Measurements from ENCODE around the gene SLC35F5. TPM values are rescaled to one million over a fixed set of nuclear protein-coding genes. Genes with fewer than 3 reads are reported as not detected.
A peak's percentile ranks its signal among the peaks of the same experiment; 100 is the strongest.
"Not testable (repeated sequence)": the region's sequence is repeated elsewhere in the genome, so short reads cannot be mapped to it uniquely, and the experiment has no call there.

Gene SLC35F5
- 158 TPM for polyA plus RNA-seq (ENCODE audit: insufficient read length)
- long read RNA-seq, donor 1, full-length matches to known transcripts = 10 of 25 reads
- long read RNA-seq, donor 1, partial matches to known transcripts = 15 of 25 reads
- long read RNA-seq, donor 1, other reads (novel, unspliced or antisense) = 0 of 25 reads
- long read RNA-seq, donor 2, full-length matches to known transcripts = 9 of 25 reads
- long read RNA-seq, donor 2, partial matches to known transcripts = 16 of 25 reads
- long read RNA-seq, donor 2, other reads (novel, unspliced or antisense) = 0 of 25 reads
- long read RNA-seq, donor 3, full-length matches to known transcripts = 9 of 15 reads
- long read RNA-seq, donor 3, partial matches to known transcripts = 6 of 15 reads
- long read RNA-seq, donor 3, other reads (novel, unspliced or antisense) = 0 of 15 reads
- long read RNA-seq, donor 4 = 0 reads
- long read RNA-seq, donor 5, full-length matches to known transcripts = 13 of 18 reads
- long read RNA-seq, donor 5, partial matches to known transcripts = 5 of 18 reads
- long read RNA-seq, donor 5, other reads (novel, unspliced or antisense) = 0 of 18 reads
- long read RNA-seq, donor 6, full-length matches to known transcripts = 5 of 17 reads
- long read RNA-seq, donor 6, partial matches to known transcripts = 12 of 17 reads
- long read RNA-seq, donor 6, other reads (novel, unspliced or antisense) = 0 of 17 reads
- long read RNA-seq, donor 7, full-length matches to known transcripts = 10 of 22 reads
- long read RNA-seq, donor 7, partial matches to known transcripts = 12 of 22 reads
- long read RNA-seq, donor 7, other reads (novel, unspliced or antisense) = 0 of 22 reads
- long read RNA-seq, donor 8, full-length matches to known transcripts = 6 of 11 reads
- long read RNA-seq, donor 8, partial matches to known transcripts = 5 of 11 reads
- long read RNA-seq, donor 8, other reads (novel, unspliced or antisense) = 0 of 11 reads

- DNase-seq = peak; percentile 90
Observed at GRCh38 chr2:113756355-113757137, at the start of gene SLC35F5. Gene SLC35F5, minus strand, starts transcription at chr2:113756642. Its CDS starts 233 bp downstream, at chr2:113756409.

GRCh38 chr2:113799375-113799774 lies 42.9 kb upstream of the SLC35F5 start:
- no peak for DNase-seq

- DNase-seq = no peak
Observed at GRCh38 chr2:113797237-113797636, 40.8 kb upstream of the SLC35F5 start.

- no peak for DNase-seq
Observed at GRCh38 chr2:113796592-113797175, 40.2 kb upstream of the SLC35F5 start.

GRCh38 chr2:113795405-113795920 lies 39.0 kb upstream of the SLC35F5 start:
- DNase-seq = no peak

- DNase-seq = peak; percentile 60
Observed at GRCh38 chr2:113791697-113792590, 35.5 kb upstream of the SLC35F5 start.

- no peak for DNase-seq
Observed at GRCh38 chr2:113784823-113785744, 28.6 kb upstream of the SLC35F5 start.

GRCh38 chr2:113780472-113780871 lies 24.0 kb upstream of the SLC35F5 start:
- DNase-seq = no peak

GRCh38 chr2:113777371-113777770 lies 20.9 kb upstream of the SLC35F5 start:
- DNase-seq = no peak

- DNase-seq = no peak
Observed at GRCh38 chr2:113776949-113777348, 20.5 kb upstream of the SLC35F5 start.

GRCh38 chr2:113774616-113775015 lies 18.2 kb upstream of the SLC35F5 start:
- not testable (repeated sequence) for DNase-seq

GRCh38 chr2:113770929-113771328 lies 14.5 kb upstream of the SLC35F5 start:
- DNase-seq = no peak

GRCh38 chr2:113769555-113769954 lies 13.1 kb upstream of the SLC35F5 start:
- DNase-seq = no peak

GRCh38 chr2:113768770-113769169 lies 12.3 kb upstream of the SLC35F5 start:
- DNase-seq = no peak

- no peak for DNase-seq
Observed at GRCh38 chr2:113767811-113768460, 11.5 kb upstream of the SLC35F5 start.

- no peak for DNase-seq
Observed at GRCh38 chr2:113765276-113765675, 8.8 kb upstream of the SLC35F5 start.

GRCh38 chr2:113762377-113763118 lies 6.1 kb upstream of the SLC35F5 start:
- DNase-seq = no peak

GRCh38 chr2:113760400-113760799 lies 4.0 kb upstream of the SLC35F5 start:
- DNase-seq = peak; percentile 8
